ENCODE measurements around the gene DCHS2.

GRCh38 chr4:154192585-154192984 lies 299.0 kb downstream of the DCHS2 start:
- TF ChIP-seq POLR2A (IDR thresholded peaks at IDR 0.05; ENCODE audit: control extremely low read depth in 1 of 2, low read depth in 2 of 2, low read length in 2 of 2), result no peak
- TF ChIP-seq BACH1 (IDR thresholded peaks at IDR 0.05; ENCODE audit: low read length), result no peak
- TF ChIP-seq MAFK (IDR thresholded peaks at IDR 0.05; ENCODE audit: low read depth, low read length), result no peak
- no peak for TF ChIP-seq CTBP2 (IDR thresholded peaks at IDR 0.05; ENCODE audit: borderline replicate concordance, insufficient read depth, insufficient read length, low read length)
- no peak for TF ChIP-seq ZNF274 (IDR thresholded peaks at IDR 0.05; ENCODE audit: borderline replicate concordance, extremely low read depth, low read length)
- no peak for TF ChIP-seq SUZ12 (IDR thresholded peaks at IDR 0.05; ENCODE audit: low read length)
- TF ChIP-seq SIN3A (conservative IDR thresholded peaks at IDR 0.05 in 1 of 2, IDR thresholded peaks at IDR 0.05 in 1 of 2; ENCODE audit: low read depth in 1 of 2, low read length in 2 of 2), result no peak
- no peak for TF ChIP-seq EP300 (IDR thresholded peaks at IDR 0.05; ENCODE audit: borderline replicate concordance in 1 of 2, low read depth in 2 of 2, low read length in 2 of 2)
- TF ChIP-seq BRCA1 (IDR thresholded peaks at IDR 0.05; ENCODE audit: low read depth, low read length), result no peak
- no peak for TF ChIP-seq GTF2F1 (IDR thresholded peaks at IDR 0.05; ENCODE audit: borderline replicate concordance, low read depth, low read length)
- TF ChIP-seq ATF2 (IDR thresholded peaks at IDR 0.05; ENCODE audit: low read length), result no peak
- no peak for TF ChIP-seq EZH2 (IDR thresholded peaks at IDR 0.05; ENCODE audit: low read depth, low read length, severe bottlenecking)
- no peak for TF ChIP-seq CTCF (IDR thresholded peaks at IDR 0.05; ENCODE audit: control extremely low read depth in 1 of 3, insufficient read depth in 1 of 3, low read depth in 1 of 3, low read length in 3 of 3)

Measured in H1 (cell line).